ENCODE results near the gene TBX15. TPM values are rescaled to one million over a fixed set of nuclear protein-coding genes. Genes with fewer than 3 reads are reported as not detected.

Gene TBX15
- total RNA-seq, 4 donors from 2014 or later = 0.21 to 0.62 TPM; not detected in 2

GRCh38 chr1:118899340-118899739 lies 88.8 kb downstream of the TBX15 start:
- Histone ChIP-seq H3K4me1 (no peaks in the 10 kb centered on the region), H3K4me3 (no peak overlapping the region), H3K36me3 (no peaks in the 10 kb centered on the region), H3K9me3 (no peaks in the 10 kb centered on the region), H3K27me3 (no peaks in the 10 kb centered on the region), H3K27ac (no peak overlapping the region)
- intact Hi-C loops (cut with DNase I; ENCODE audit: low total_unique reads) = no loop called here
- no peak for TF ChIP-seq CTCF (IDR thresholded peaks at IDR 0.05)
- no peak for TF ChIP-seq POLR2A (IDR thresholded peaks at IDR 0.05)
- no peak for DNase-seq

- DNase-seq = no peak
- H3K9me3 ChIP-seq = no peaks in the 10 kb centered on the region
- H3K27me3 ChIP-seq = no peaks in the 10 kb centered on the region
- H3K4me1 ChIP-seq = no peaks in the 10 kb centered on the region
- H3K36me3 ChIP-seq = no peaks in the 10 kb centered on the region
- no peak for TF ChIP-seq POLR2A (IDR thresholded peaks at IDR 0.05)
- no peak for TF ChIP-seq CTCF (IDR thresholded peaks at IDR 0.05)
- no peak overlapping the region for H3K27ac ChIP-seq
- intact Hi-C loops (cut with DNase I; ENCODE audit: low total_unique reads) = no loop called here
- H3K4me3 ChIP-seq = no peak overlapping the region
These were observed 89.4 kb downstream of the TBX15 start for GRCh38 chr1:118898712-118899111.

- TF ChIP-seq CTCF (IDR thresholded peaks at IDR 0.05) = no peak
- H3K4me1 ChIP-seq = no peaks in the 10 kb centered on the region
- no peak for DNase-seq
- H3K27me3 ChIP-seq = no peaks in the 10 kb centered on the region
- H3K9me3 ChIP-seq = no peaks in the 10 kb centered on the region
- no peak overlapping the region for H3K4me3 ChIP-seq
- intact Hi-C loops (cut with DNase I; ENCODE audit: low total_unique reads) = no loop called here
- no peak overlapping the region for H3K27ac ChIP-seq
- no peaks in the 10 kb centered on the region for H3K36me3 ChIP-seq
These were observed 91.7 kb downstream of the TBX15 start for GRCh38 chr1:118896416-118896815.

GRCh38 chr1:118894836-118895235 lies 93.3 kb downstream of the TBX15 start:
- Histone ChIP-seq H3K4me1 (no peaks in the 10 kb centered on the region), H3K27ac (no peak overlapping the region), H3K4me3 (no peak overlapping the region), H3K27me3 (no peaks in the 10 kb centered on the region), H3K36me3 (no peaks in the 10 kb centered on the region), H3K9me3 (no peaks in the 10 kb centered on the region)
- TF ChIP-seq POLR2A (IDR thresholded peaks at IDR 0.05) (no peak), CTCF (IDR thresholded peaks at IDR 0.05) (no peak)
- intact Hi-C loops (cut with DNase I; ENCODE audit: low total_unique reads) = no loop called here
- no peak for DNase-seq

GRCh38 chr1:118890851-118891384 lies 97.2 kb downstream of the TBX15 start:
- Histone ChIP-seq H3K4me1 (no peaks in the 10 kb centered on the region), H3K9me3 (no peaks in the 10 kb centered on the region), H3K27me3 (no peaks in the 10 kb centered on the region), H3K36me3 (no peaks in the 10 kb centered on the region), H3K4me3 (no peak overlapping the region), H3K27ac (no peak overlapping the region)
- no peak for DNase-seq
- TF ChIP-seq CTCF (IDR thresholded peaks at IDR 0.05) (no peak), POLR2A (IDR thresholded peaks at IDR 0.05) (no peak)
- intact Hi-C loops (cut with DNase I; ENCODE audit: low total_unique reads) = no loop called here
